AG04449 (cell line): ENCODE measurements around the gene BRD3.

ENCODE experiments used
- CTCF ChIA-PET: fragments of 350-600 bp; formaldehyde crosslinking; extraction: SDS; loops from one replicate; lab custom pipeline; 2021; ENCODE audit warnings: antibody characterized with exemption; lab: Yijun Ruan, JAX
- POLR2A ChIA-PET: fragments of 400-600, 350-600 bp; formaldehyde crosslinking; extraction: SDS; loops from one replicate; lab custom pipeline; 2020; ENCODE audit warnings: antibody characterized with exemption, inconsistent platforms; lab: Yijun Ruan, JAX
- DNase-seq: peaks from one replicate; pipeline ENCODE4 v3.0.0-alpha.2; 2010; ENCODE audit warnings: low read depth, low spot score
- H3K4me3 ChIP-seq: 2 replicates; pipeline ENCODE4 v1.5.1; 2011; ENCODE audit warnings: low read depth, mild to moderate bottlenecking, control low read depth, low read length
- CTCF ChIP-seq: IDR thresholded peaks from one replicate; pipeline ENCODE4 v1.5.1; 2011; ENCODE audit warnings: mild to moderate bottlenecking, moderate library complexity, low read length, control low read depth, inconsistent platforms; ENCODE audit not compliant: insufficient read depth; ENCODE audit errors: missing control alignments

The BRD3 gene

GRCh38 chr9:133994353-133995011 lies 73.3 kb downstream of the BRD3 start:
- CTCF ChIA-PET = interaction anchor here (0.7 to 5.5 kb wide), 60 partner anchors 8 to 618 kb away, joined by 3 to 364 read pairs (median 4); partner anchors contain the start of genes BRD3OS and STKLD1
- POLR2A ChIA-PET = interaction anchor here (1.8 kb wide), 1 partner anchor 212 kb away, joined by 11 read pairs; no protein-coding TSS in a partner anchor
- peak; percentile 99 for TF ChIP-seq CTCF
- H3K4me3 ChIP-seq = no peak overlapping the region
- no peak for DNase-seq

GRCh38 chr9:133993635-133994253 lies 74.1 kb downstream of the BRD3 start:
- ChIA-PET CTCF (interaction anchor here (0.7 to 5.5 kb wide), 52 partner anchors 9 to 617 kb away, joined by 3 to 364 read pairs (median 5); partner anchors contain the start of genes BRD3OS and STKLD1), POLR2A (interaction anchor here (1.0 to 1.8 kb wide), 3 partner anchors 12 to 212 kb away, joined by 3 to 11 read pairs (median 4); partner anchors contain the start of gene BRD3OS)
- DNase-seq = no peak
- TF ChIP-seq CTCF = no peak
- peak overlapping the region; percentile 86 for H3K4me3 ChIP-seq

DNA sequence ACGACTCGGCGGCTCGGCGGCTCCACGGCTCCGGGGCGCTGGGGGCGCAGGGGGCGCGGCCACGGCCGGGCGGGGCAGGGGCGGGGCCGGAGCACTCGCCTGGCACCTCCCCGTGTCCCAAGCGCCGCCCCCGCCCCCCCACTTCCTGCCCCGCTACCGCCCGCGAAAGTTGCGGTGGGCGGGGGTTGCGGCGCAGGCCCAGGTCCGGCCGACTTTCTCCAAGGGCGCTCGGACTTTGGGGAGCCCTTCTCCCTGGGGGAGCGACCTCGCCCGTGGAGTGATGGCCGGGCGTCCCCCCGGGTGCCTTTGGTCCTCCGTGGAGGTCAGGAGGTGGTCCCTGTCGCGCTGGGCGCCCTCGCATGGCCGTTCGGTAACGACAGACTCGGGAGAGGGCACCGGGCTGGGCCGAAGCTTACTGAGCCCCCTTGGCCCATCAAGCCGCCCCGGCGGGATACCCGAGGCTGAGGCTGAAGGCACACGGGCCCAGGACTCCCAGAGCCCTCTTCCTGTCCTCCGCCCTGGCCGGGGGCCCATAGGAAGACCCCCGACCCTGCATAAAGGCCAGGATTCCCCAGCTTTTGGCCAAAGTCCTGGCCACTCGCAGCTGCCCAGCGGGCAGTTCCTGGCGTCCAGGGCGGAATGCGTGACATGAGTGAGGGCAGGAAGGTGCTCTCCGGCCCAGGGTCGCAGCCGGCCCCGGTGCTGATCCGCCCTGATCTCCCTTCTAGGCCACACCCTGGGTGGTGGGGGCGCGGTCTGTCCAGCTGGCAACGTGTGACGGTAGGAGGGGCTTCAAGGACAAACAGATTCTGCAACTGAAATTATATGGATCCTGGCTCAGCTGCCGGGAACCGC lies 74.8 kb downstream of the BRD3 start:
- peak; percentile 44 for DNase-seq
- TF ChIP-seq CTCF = peak; percentile 50
- ChIA-PET CTCF (interaction anchor here (0.7 to 5.5 kb wide), 39 partner anchors 9 to 617 kb away, joined by 3 to 364 read pairs (median 6); partner anchors contain the start of genes BRD3OS and STKLD1), POLR2A (interaction anchor here (1.0 to 1.8 kb wide), 3 partner anchors 13 to 211 kb away, joined by 3 to 11 read pairs (median 4); partner anchors contain the start of gene BRD3OS)
- H3K4me3 ChIP-seq = peak overlapping the region; percentile 86

DNA sequence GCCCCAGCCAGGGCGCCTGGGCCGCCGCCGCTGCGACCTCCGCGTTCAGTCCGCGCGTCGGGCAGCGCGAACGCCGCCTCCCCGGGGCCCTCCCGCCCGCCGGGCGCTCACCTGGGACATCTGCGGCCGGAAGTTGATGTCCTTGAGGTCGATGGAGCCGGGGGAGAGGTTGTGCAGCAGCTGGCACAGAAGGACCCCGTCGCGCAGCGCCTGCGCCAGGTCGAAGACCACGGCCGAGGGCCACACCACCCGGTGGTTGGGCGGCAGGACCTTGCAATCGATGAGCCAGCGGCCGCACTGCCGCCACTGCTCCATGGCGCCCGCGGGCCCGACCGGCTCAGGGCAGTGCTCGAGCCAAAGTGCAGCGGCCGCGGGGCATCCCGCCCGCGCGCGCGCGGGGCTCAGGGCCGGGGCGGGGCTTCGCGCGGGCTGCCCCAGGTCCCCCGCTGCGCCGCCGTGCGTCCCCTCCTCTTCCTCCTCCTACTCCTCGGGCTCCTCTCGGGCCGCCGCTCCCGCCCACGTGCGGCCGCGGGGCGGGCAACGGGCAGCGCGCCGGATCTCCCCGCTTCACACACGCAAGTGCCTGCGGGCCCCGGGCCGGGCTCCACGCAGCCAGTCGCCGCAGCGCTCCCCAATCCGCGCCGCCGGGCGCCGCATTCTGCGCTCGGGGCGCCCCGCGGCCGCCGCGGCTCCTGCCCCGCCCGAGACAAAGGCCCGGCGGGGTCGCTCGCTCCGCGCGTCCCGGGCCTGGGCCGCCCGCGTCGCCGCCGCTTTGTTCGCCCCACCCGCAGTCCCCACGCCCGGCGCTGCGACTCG lies 75.7 kb downstream of the BRD3 start, which contains the start of gene VAV2:
Gene VAV2 (minus strand): TSS at position 361 of the 816 bp plus-strand sequence. CDS start 46 bp downstream, at position 315.
- no peak for DNase-seq
- ChIA-PET CTCF (interaction anchor here (1.2 to 5.5 kb wide), 11 partner anchors 25 to 250 kb away, joined by 3 to 364 read pairs (median 12); partner anchors contain the start of gene BRD3OS), POLR2A (interaction anchor here (1.1 to 1.4 kb wide), 2 partner anchors 33 to 36 kb away, joined by 3 to 4 read pairs; partner anchors contain the start of gene BRD3OS)
- peak within 1 kb of the TSS; percentile 86 for H3K4me3 ChIP-seq
- TF ChIP-seq CTCF = no peak

DNA sequence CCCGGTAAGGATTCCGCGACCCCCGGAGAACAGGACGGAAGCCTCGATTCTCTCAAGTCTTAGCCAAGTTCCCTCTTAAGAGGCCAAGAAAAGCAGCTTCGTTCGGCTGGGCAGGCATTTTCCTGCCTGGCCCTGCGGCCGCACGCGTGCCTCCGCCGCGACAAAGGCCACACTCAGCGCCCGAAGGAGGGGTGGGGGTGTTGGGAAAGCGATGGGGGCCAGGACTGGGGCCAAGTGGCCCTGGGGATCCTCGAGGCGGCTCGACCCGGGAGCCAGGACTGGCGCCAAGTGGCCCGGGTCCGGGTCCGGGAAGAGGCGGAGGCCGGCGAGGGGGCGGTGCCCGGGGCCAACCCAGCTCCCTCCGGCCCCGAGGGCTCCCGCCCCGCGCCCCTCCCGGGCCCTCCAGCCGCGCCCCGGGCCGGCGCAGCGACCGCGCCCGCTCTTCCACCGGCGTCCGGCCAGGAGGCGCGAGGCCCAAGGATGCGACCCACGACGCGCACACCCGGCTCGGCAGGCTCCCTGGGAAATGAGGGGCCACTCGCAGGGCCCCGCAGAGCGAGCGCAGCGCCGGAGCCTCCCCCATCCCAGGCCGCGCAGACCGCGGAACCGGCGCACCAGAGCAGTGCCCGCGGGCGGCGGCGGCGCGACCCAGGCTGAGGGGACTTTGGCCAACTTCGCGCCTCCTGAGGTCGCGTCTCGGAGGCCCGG lies 76.5 kb downstream of the BRD3 start:
- H3K4me3 ChIP-seq = peak overlapping the region; percentile 86
- TF ChIP-seq CTCF = no peak
- CTCF ChIA-PET = interaction anchor here (0.8 to 1.6 kb wide), 6 partner anchors 12 to 209 kb away, joined by 3 to 12 read pairs (median 4); no protein-coding TSS in a partner anchor
- POLR2A ChIA-PET = interaction anchor here (1.1 kb wide), 1 partner anchor 36 kb away, joined by 4 read pairs; no protein-coding TSS in a partner anchor
- no peak for DNase-seq
